Mucosa of rectum (tissue), 2 donors: Measurements from ENCODE around the gene ATL1.

Experiments
- H3K27ac ChIP-seq, 2 donors: one replicate each; pipeline ENCODE4 v1.7.0; 2013; ENCODE audit warnings: inconsistent platforms in 2 of 2, low read depth in 2 of 2, low read length in 2 of 2
- H3K27me3 ChIP-seq, 2 donors: one replicate each; pipeline ENCODE4 v1.7.0; 2013; ENCODE audit warnings: low read length in 2 of 2; ENCODE audit not compliant: control insufficient read depth in 2 of 2, insufficient read depth in 2 of 2
- H3K36me3 ChIP-seq, 2 donors: one replicate each; pipeline ENCODE4 v1.7.0; 2013; ENCODE audit warnings: low read length in 2 of 2; ENCODE audit not compliant: control insufficient read depth in 2 of 2, insufficient read depth in 2 of 2
- H3K4me1 ChIP-seq, 2 donors: one replicate each; pipeline ENCODE4 v1.7.0; 2013; ENCODE audit warnings: low read length in 2 of 2, mild to moderate bottlenecking in 1 of 2; ENCODE audit not compliant: control insufficient read depth in 2 of 2, insufficient read depth in 2 of 2
- H3K4me3 ChIP-seq, 2 donors: one replicate each; pipeline ENCODE4 v1.7.0; 2013; ENCODE audit warnings: low read length in 2 of 2
- H3K9ac ChIP-seq, 2 donors: one replicate each; pipeline ENCODE4 v1.7.0; 2013; ENCODE audit warnings: low read length in 2 of 2, low read depth in 1 of 2, mild to moderate bottlenecking in 1 of 2
- H3K9me3 ChIP-seq, 2 donors: one replicate each; pipeline ENCODE4 v1.7.0; 2013; ENCODE audit warnings: low read length in 2 of 2; ENCODE audit not compliant: control insufficient read depth in 2 of 2
- donor health status: healthy.
- donor health status: Normal muscosa, but diverticular disease.

ATL1 gene

GRCh38 chr14:50678163-50678562 lies 118.2 kb downstream of the ATL1 start:
- Histone ChIP-seq H3K27ac (no peak overlapping the region), H3K4me1 (peaks cover 0 to 3% of the 10 kb centered on the region in 2 donors), H3K9ac (no peak overlapping the region)

DNA sequence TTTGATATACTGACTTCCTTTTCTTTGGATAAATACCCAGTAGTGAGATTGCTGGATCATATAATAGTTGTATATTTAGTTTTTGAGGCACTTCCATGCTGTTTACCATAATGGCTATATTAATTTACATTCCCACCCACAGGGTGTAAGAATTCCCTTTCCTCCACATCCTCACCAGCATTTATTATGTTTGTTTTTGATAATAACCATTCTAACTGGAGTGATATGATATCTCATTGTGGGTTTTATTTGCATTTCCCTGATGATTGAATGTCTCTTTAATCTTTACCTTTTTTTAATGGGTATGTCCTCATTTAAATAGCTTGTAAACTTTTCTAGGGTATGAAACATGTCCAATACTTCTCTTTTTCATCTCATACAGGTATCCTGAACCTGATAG lies 119.7 kb downstream of the ATL1 start:
- Histone ChIP-seq H3K36me3 (no peaks in the 10 kb centered on the region), H3K27ac (no peak overlapping the region), H3K9ac (no peak overlapping the region), H3K27me3 (no peaks in the 10 kb centered on the region), H3K4me1 (peaks cover 0 to 3% of the 10 kb centered on the region in 2 donors), H3K4me3 (no peak overlapping the region), H3K9me3 (no peaks in the 10 kb centered on the region)

More at GRCh38 chr14:50678163-50678562, 118.2 kb downstream of the ATL1 start:
- H3K36me3 ChIP-seq = no peaks in the 10 kb centered on the region
- H3K27me3 ChIP-seq = no peaks in the 10 kb centered on the region
- H3K9me3 ChIP-seq = no peaks in the 10 kb centered on the region
- H3K4me3 ChIP-seq = no peak overlapping the region
